HG02678 (cell line): ENCODE measurements around the gene DLX6.

Experiments
- ATAC-seq: cut with Tn5 transposase; IDR thresholded peaks from one replicate; pipeline ENCODE4 v1.9.1; 2021; ENCODE audit warnings: mild to moderate bottlenecking, moderate library complexity; ENCODE audit not compliant: unreplicated experiment

DLX6 gene

GRCh38 chr7:97005183-97006054, at the start of gene DLX6:
TSS of gene DLX6 (plus strand) at chr7:97005553. CDS start at chr7:97005978, 425 bp downstream.
- no peak for ATAC-seq

GRCh38 chr7:96959135-96959534, 46.2 kb upstream of the DLX6 start:
- no peak for ATAC-seq

GRCh38 chr7:96962221-96962885, 43.0 kb upstream of the DLX6 start:
- ATAC-seq, result no peak

- no peak for ATAC-seq
These were observed 36.4 kb upstream of the DLX6 start for GRCh38 chr7:96968981-96969380.

- ATAC-seq, result no peak
These were observed 34.6 kb upstream of the DLX6 start for GRCh38 chr7:96970739-96971138.

- no peak for ATAC-seq
These were observed 31.4 kb upstream of the DLX6 start for GRCh38 chr7:96973986-96974385.

- ATAC-seq, result no peak
These were observed 29.2 kb upstream of the DLX6 start for GRCh38 chr7:96976106-96976505.

- no peak for ATAC-seq
These were observed 27.9 kb upstream of the DLX6 start for GRCh38 chr7:96977445-96977844.

GRCh38 chr7:96979551-96980276, 25.6 kb upstream of the DLX6 start:
- ATAC-seq, result no peak

- ATAC-seq, result no peak
These were observed 22.8 kb upstream of the DLX6 start for GRCh38 chr7:96982586-96982985.

- no peak for ATAC-seq
These were observed 19.4 kb upstream of the DLX6 start for GRCh38 chr7:96985992-96986391.

GRCh38 chr7:96986901-96987300, 18.5 kb upstream of the DLX6 start:
- ATAC-seq, result no peak

- no peak for ATAC-seq
These were observed 17.6 kb upstream of the DLX6 start for GRCh38 chr7:96987719-96988118.

GRCh38 chr7:96989241-96989858, 16.0 kb upstream of the DLX6 start:
- no peak for ATAC-seq

- ATAC-seq, result no peak
These were observed 15.5 kb upstream of the DLX6 start for GRCh38 chr7:96989859-96990317.

- ATAC-seq, result no peak
These were observed 13.7 kb upstream of the DLX6 start for GRCh38 chr7:96991546-96992191.

- ATAC-seq, result no peak
These were observed 13.0 kb upstream of the DLX6 start for GRCh38 chr7:96992192-96993005.

- no peak for ATAC-seq
These were observed 12.1 kb upstream of the DLX6 start for GRCh38 chr7:96993094-96993865.

GRCh38 chr7:96993980-96994379, 11.4 kb upstream of the DLX6 start:
- no peak for ATAC-seq
